GM23248 (cell line): ENCODE results near the gene CCDC136. TPM values are rescaled to one million over a fixed set of nuclear protein-coding genes. Genes with fewer than 3 reads are reported as not detected.

Experiments used
- DNase-seq: peaks from one replicate; pipeline ENCODE4 v3.0.0-alpha.2; 2015
- H2AFZ ChIP-seq: fragments of 200-600 bp; sonication (generic); 2 replicates; pipeline ENCODE4 v1.6.1; 2016; ENCODE audit warnings: antibody characterized with exemption
- H3F3A ChIP-seq: fragments of 200-600 bp; sonication (generic); 2 replicates; pipeline ENCODE4 v1.6.1; 2016; ENCODE audit warnings: mild to moderate bottlenecking, antibody characterized with exemption, mixed run types; ENCODE audit not compliant: insufficient read depth
- H3K27ac ChIP-seq: fragments of 200-600 bp; sonication (generic); 2 replicates; pipeline ENCODE4 v1.5.1; 2016; ENCODE audit warnings: mild to moderate bottlenecking
- H3K27me3 ChIP-seq: fragments of 200-600 bp; sonication (generic); replicated peaks from 2 replicates; pipeline ENCODE4 v1.6.1; 2016; ENCODE audit warnings: mild to moderate bottlenecking; ENCODE audit not compliant: insufficient read depth
- H3K36me3 ChIP-seq: fragments of 200-600 bp; sonication (generic); 2 replicates; pipeline ENCODE4 v1.6.1; 2016; ENCODE audit warnings: low read depth, mild to moderate bottlenecking
- H3K4me1 ChIP-seq: fragments of 200-600 bp; sonication (generic); 2 replicates; pipeline ENCODE4 v1.6.1; 2016; ENCODE audit warnings: mild to moderate bottlenecking; ENCODE audit not compliant: insufficient read depth
- H3K4me2 ChIP-seq: fragments of 200-600 bp; sonication (generic); one replicate; pipeline ENCODE4 v1.6.1; 2016; ENCODE audit warnings: mild to moderate bottlenecking; ENCODE audit not compliant: unreplicated experiment
- H3K4me3 ChIP-seq: fragments of 200-600 bp; sonication (generic); 2 replicates; pipeline ENCODE4 v1.5.1; 2016; ENCODE audit warnings: mild to moderate bottlenecking
- H3K79me2 ChIP-seq: fragments of 200-600 bp; sonication (generic); 2 replicates; pipeline ENCODE4 v1.6.1; 2016; ENCODE audit warnings: mild to moderate bottlenecking; ENCODE audit not compliant: insufficient read depth
- H3K9ac ChIP-seq: fragments of 200-600 bp; sonication (generic); 2 replicates; pipeline ENCODE4 v1.6.1; 2016; ENCODE audit warnings: mild to moderate bottlenecking
- H3K9me2 ChIP-seq: fragments of 200-600 bp; sonication (generic); 2 replicates; pipeline ENCODE4 v1.6.1; 2016; ENCODE audit warnings: mixed run types, mild to moderate bottlenecking, moderate library complexity; ENCODE audit not compliant: insufficient read depth
- H3K9me3 ChIP-seq: fragments of 200-600 bp; sonication (generic); one replicate; pipeline ENCODE4 v1.6.1; 2017; ENCODE audit warnings: low read depth
- H4K20me1 ChIP-seq: fragments of 200-600 bp; sonication (generic); 2 replicates; pipeline ENCODE4 v1.6.0; 2016; ENCODE audit not compliant: insufficient read depth
- EZH2 ChIP-seq: fragments of 200-600 bp; sonication (generic); IDR thresholded peaks from 2 replicates; pipeline ENCODE4 v1.6.1; 2018; ENCODE audit warnings: antibody characterized with exemption, mild to moderate bottlenecking; ENCODE audit not compliant: insufficient read depth, poor library complexity, severe bottlenecking
- EZH2phosphoT487 ChIP-seq: fragments of 200-600 bp; sonication (generic); IDR thresholded peaks from 2 replicates; pipeline ENCODE4 v1.6.1; 2018; ENCODE audit warnings: antibody characterized with exemption, moderate library complexity, mild to moderate bottlenecking, low read depth; ENCODE audit not compliant: insufficient read depth
- WGBS, 2 experiments: methylation state at CpG; one replicate each; pipeline ENCODE4 v1.1.6; 2015 to 2017; ENCODE audit warnings: low lambda C conversion rate in 2 of 2, low coverage in 1 of 2; ENCODE audit errors: missing lambda C conversion rate in 2 of 2; 5-methylcytosine and 5-hydroxymethylcytosine counted together
- in situ Hi-C: fragments of 300-500 bp; cut with MboI; formaldehyde crosslinking; loops from 2 replicates; pipeline ENCODE4 v1.15.0; 2020
- polyA plus RNA-seq: library from polyadenylated mRNA; unstranded; fragments of >200 nt; fragmentation: Nextera tagmentation; extraction: Ambion mirVana; gene quantifications from 2 replicates; pipeline ENCODE4 v1.2.1, GENCODE V29; 2016
- total RNA-seq: library from RNA; depleted of rRNA; stranded (reverse); fragments of >200 nt; shearing (Covaris generic); gene quantifications from 2 replicates; pipeline ENCODE4 v1.2.3, GENCODE V29; 2014

Gene CCDC136
- total and polyA plus RNA-seq, 2 experiments from 2014 or later, result 3.1 to 3.9 TPM

- Histone ChIP-seq H3K9me2 (no peaks in the 10 kb centered on the region), H3K9me3 (no peaks in the 10 kb centered on the region), H3K27ac (peak within 1 kb of the TSS; percentile 90), H3K4me2 (peak within 1 kb of the TSS; percentile 93), H3K4me1 (peaks cover 37% of the 10 kb centered on the region), H3K4me3 (peak within 1 kb of the TSS; percentile 99), H3K9ac (peak within 1 kb of the TSS; percentile 92), H3K27me3 (no peaks in the 10 kb centered on the region), H4K20me1 (no peaks in the 10 kb centered on the region), H3F3A (peaks cover 46% of the 10 kb centered on the region), H2AFZ (peak within 1 kb of the TSS; percentile 37), H3K79me2 (peaks cover 50% of the 10 kb centered on the region), H3K36me3 (0 out of 2 replicates have a peak, but pooled peaks cover 4% of the 10 kb centered on the region)
- TF ChIP-seq EZH2phosphoT487, result no peak
- no peak for TF ChIP-seq EZH2
- DNase-seq, result peak; percentile 88
- 1% methylated on average over 52 to 79 of the region's 109 CpGs for WGBS, 2 experiments
- in situ Hi-C loops, result no loop called here
These were observed 38.7 kb downstream of the CCDC136 start, which contains the start of gene FLNC for GRCh38 chr7:128830231-128831177. FLNC (plus strand) TSS chr7:128830406; CDS start chr7:128830638, 232 bp downstream.

- in situ Hi-C loops, result no loop called here
- peak; percentile 68 for DNase-seq
- H3K4me1 ChIP-seq, result peaks cover 45% of the 10 kb centered on the region
These were observed 39.6 kb downstream of the CCDC136 start for GRCh38 chr7:128831178-128831993.

GRCh38 chr7:128831994-128832879, 40.5 kb downstream of the CCDC136 start:
- H3K36me3 ChIP-seq, result peaks cover 16% of the 10 kb centered on the region; the same call in 1 of the 2 replicates
- peaks cover 44% of the 10 kb centered on the region for H3K4me1 ChIP-seq
- H3K79me2 ChIP-seq, result peaks cover 65% of the 10 kb centered on the region
- no peaks in the 10 kb centered on the region for H3K9me3 ChIP-seq
- no peak overlapping the region for H2AFZ ChIP-seq
- in situ Hi-C loops, result no loop called here
- no peaks in the 10 kb centered on the region for H3K27me3 ChIP-seq
- no peaks in the 10 kb centered on the region for H4K20me1 ChIP-seq
- DNase-seq, result peak; percentile 63
- TF ChIP-seq EZH2 (no peak), EZH2phosphoT487 (no peak)
- peak overlapping the region; percentile 99 for H3K4me3 ChIP-seq
- H3K9ac ChIP-seq, result peak overlapping the region; percentile 92
- H3K27ac ChIP-seq, result peak overlapping the region; percentile 90
- 2% methylated on average over 15 to 22 of the region's 22 CpGs for WGBS, 2 experiments
- H3K4me2 ChIP-seq, result peak overlapping the region; percentile 93
- H3K9me2 ChIP-seq, result no peaks in the 10 kb centered on the region
- H3F3A ChIP-seq, result peaks cover 56% of the 10 kb centered on the region

More at GRCh38 chr7:128831178-128831993, 39.6 kb downstream of the CCDC136 start:
- 1 to 3% methylated on average over 28 to 32 of the region's 33 CpGs for WGBS, 2 experiments
- Histone ChIP-seq H3K27ac (peak overlapping the region; percentile 90), H3K9me2 (no peaks in the 10 kb centered on the region), H3K27me3 (no peaks in the 10 kb centered on the region), H3K4me2 (peak overlapping the region; percentile 93), H3F3A (peaks cover 52% of the 10 kb centered on the region), H3K4me3 (peak overlapping the region; percentile 99), H2AFZ (peak overlapping the region; percentile 26; the same call in 1 of the 2 replicates), H3K9ac (peak overlapping the region; percentile 92), H3K36me3 (peaks cover 10% of the 10 kb centered on the region; the same call in 1 of the 2 replicates), H3K79me2 (peaks cover 59% of the 10 kb centered on the region), H4K20me1 (no peaks in the 10 kb centered on the region), H3K9me3 (no peaks in the 10 kb centered on the region)
- TF ChIP-seq EZH2phosphoT487 (no peak), EZH2 (no peak)
